ENCODE results near the gene SNTB2. TPM values are rescaled to one million over a fixed set of nuclear protein-coding genes. Genes with fewer than 3 reads are reported as not detected.

The SNTB2 gene
- total and polyA plus RNA-seq, 4 donors: 2.1 to 7.8 (median 4.1) TPM

- WGBS: 76% methylated on average over 1 of the region's 1 CpG
- peaks cover 18 to 64% (median 27%) of the 10 kb centered on the region in 4 donors for H3K36me3 ChIP-seq (ENCODE audit: control insufficient read depth in 4 of 4, insufficient read depth in 3 of 4, low read depth in 1 of 4, low read length in 3 of 4)
Measured at GRCh38 chr16:69160192-69160591, 26.8 kb upstream of the SNTB2 start.

DNA sequence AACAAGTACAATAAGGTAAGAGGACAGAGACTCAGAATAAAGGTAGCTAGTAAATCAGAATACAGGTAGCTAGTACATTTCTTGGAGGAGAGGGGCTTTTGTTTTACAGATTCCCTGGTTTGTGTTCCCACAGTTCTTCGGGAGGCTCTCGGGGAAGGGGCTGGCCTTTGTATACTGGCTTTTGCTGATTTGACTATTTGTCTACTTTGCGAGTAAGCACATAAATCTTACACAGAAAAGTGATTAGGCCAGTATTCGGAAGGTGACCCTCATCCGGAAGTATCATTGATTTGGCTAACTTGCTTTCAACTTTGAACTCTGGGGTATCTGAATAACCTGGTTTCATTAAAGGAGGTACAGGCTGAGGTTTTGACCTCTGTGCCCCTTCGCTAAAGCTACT is 21.4 kb upstream of the SNTB2 start:
- DNase-seq (ENCODE audit: low spot score): no peak
- 77% methylated on average over 6 of the region's 6 CpGs for WGBS
- TF ChIP-seq EGR1 (IDR thresholded peaks at IDR 0.05; ENCODE audit: low read depth in 2 of 2): no peak
- TF ChIP-seq NR2F2 (IDR thresholded peaks at IDR 0.05): no peak
- TF ChIP-seq YY1 (IDR thresholded peaks at IDR 0.05): no peak
- Histone ChIP-seq H3K27me3 (ENCODE audit: control insufficient read depth in 4 of 4, insufficient read depth in 4 of 4, low read length in 3 of 4) (no peaks in the 10 kb centered on the region), H3K36me3 (ENCODE audit: control insufficient read depth in 4 of 4, insufficient read depth in 3 of 4, low read depth in 1 of 4, low read length in 3 of 4) (peaks cover 8 to 65% (median 34%) of the 10 kb centered on the region in 4 donors), H3K4me1 (ENCODE audit: control insufficient read depth in 4 of 4, insufficient read depth in 4 of 4, low read length in 3 of 4) (no peaks in the 10 kb centered on the region), H3K9ac (ENCODE audit: low read depth in 1 of 2, low read length in 2 of 2) (no peak overlapping the region), H3K27ac (ENCODE audit: low read depth in 1 of 2, low read length in 2 of 2) (no peak overlapping the region), H3K9me3 (ENCODE audit: control insufficient read depth in 4 of 4, low read length in 3 of 4) (no peaks in the 10 kb centered on the region), H3K4me3 (ENCODE audit: low read depth in 1 of 3, low read length in 3 of 3) (no peak overlapping the region)

More at GRCh38 chr16:69160192-69160591, 26.8 kb upstream of the SNTB2 start:
- TF ChIP-seq HNF4A (conservative IDR thresholded peaks at IDR 0.05): no peak
- TF ChIP-seq, protein P1, sequence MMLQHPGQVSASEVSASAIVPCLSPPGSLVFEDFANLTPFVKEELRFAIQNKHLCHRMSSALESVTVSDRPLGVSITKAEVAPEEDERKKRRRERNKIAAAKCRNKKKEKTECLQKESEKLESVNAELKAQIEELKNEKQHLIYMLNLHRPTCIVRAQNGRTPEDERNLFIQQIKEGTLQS (IDR thresholded peaks at IDR 0.05): no peak
- TF ChIP-seq, protein P2, sequence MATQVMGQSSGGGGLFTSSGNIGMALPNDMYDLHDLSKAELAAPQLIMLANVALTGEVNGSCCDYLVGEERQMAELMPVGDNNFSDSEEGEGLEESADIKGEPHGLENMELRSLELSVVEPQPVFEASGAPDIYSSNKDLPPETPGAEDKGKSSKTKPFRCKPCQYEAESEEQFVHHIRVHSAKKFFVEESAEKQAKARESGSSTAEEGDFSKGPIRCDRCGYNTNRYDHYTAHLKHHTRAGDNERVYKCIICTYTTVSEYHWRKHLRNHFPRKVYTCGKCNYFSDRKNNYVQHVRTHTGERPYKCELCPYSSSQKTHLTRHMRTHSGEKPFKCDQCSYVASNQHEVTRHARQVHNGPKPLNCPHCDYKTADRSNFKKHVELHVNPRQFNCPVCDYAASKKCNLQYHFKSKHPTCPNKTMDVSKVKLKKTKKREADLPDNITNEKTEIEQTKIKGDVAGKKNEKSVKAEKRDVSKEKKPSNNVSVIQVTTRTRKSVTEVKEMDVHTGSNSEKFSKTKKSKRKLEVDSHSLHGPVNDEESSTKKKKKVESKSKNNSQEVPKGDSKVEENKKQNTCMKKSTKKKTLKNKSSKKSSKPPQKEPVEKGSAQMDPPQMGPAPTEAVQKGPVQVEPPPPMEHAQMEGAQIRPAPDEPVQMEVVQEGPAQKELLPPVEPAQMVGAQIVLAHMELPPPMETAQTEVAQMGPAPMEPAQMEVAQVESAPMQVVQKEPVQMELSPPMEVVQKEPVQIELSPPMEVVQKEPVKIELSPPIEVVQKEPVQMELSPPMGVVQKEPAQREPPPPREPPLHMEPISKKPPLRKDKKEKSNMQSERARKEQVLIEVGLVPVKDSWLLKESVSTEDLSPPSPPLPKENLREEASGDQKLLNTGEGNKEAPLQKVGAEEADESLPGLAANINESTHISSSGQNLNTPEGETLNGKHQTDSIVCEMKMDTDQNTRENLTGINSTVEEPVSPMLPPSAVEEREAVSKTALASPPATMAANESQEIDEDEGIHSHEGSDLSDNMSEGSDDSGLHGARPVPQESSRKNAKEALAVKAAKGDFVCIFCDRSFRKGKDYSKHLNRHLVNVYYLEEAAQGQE (IDR thresholded peaks at IDR 0.05): no peak
- no peak for TF ChIP-seq YY1 (IDR thresholded peaks at IDR 0.05)
- TF ChIP-seq ZBTB33 (IDR thresholded peaks at IDR 0.05): no peak
- no peak for TF ChIP-seq MAX (IDR thresholded peaks at IDR 0.05)
- no peak for TF ChIP-seq FOXA2 (IDR thresholded peaks at IDR 0.05)
- TF ChIP-seq NR2F2 (IDR thresholded peaks at IDR 0.05): no peak
- TF ChIP-seq GABPA (IDR thresholded peaks at IDR 0.05 in 1 of 2, conservative IDR thresholded peaks at IDR 0.05 in 1 of 2): no peak
- no peak for TF ChIP-seq JUND (IDR thresholded peaks at IDR 0.05)
- TF ChIP-seq SP1 (IDR thresholded peaks at IDR 0.05): no peak
- no peak for DNase-seq (ENCODE audit: low spot score)
- no peak overlapping the region for H3K9ac ChIP-seq (ENCODE audit: low read depth in 1 of 2, low read length in 2 of 2)
- no peak overlapping the region for H3K4me3 ChIP-seq (ENCODE audit: low read depth in 1 of 3, low read length in 3 of 3)
- H3K27me3 ChIP-seq (ENCODE audit: control insufficient read depth in 4 of 4, insufficient read depth in 4 of 4, low read length in 3 of 4): no peaks in the 10 kb centered on the region
- H3K4me1 ChIP-seq (ENCODE audit: control insufficient read depth in 4 of 4, insufficient read depth in 4 of 4, low read length in 3 of 4): no peaks in the 10 kb centered on the region
- no peaks in the 10 kb centered on the region for H3K9me3 ChIP-seq (ENCODE audit: control insufficient read depth in 4 of 4, low read length in 3 of 4)
- H3K27ac ChIP-seq (ENCODE audit: low read depth in 1 of 2, low read length in 2 of 2): no peak overlapping the region

All from liver (tissue), 9 donors.